Measurements from ENCODE around the gene MKRN3.

Gene MKRN3

DNA sequence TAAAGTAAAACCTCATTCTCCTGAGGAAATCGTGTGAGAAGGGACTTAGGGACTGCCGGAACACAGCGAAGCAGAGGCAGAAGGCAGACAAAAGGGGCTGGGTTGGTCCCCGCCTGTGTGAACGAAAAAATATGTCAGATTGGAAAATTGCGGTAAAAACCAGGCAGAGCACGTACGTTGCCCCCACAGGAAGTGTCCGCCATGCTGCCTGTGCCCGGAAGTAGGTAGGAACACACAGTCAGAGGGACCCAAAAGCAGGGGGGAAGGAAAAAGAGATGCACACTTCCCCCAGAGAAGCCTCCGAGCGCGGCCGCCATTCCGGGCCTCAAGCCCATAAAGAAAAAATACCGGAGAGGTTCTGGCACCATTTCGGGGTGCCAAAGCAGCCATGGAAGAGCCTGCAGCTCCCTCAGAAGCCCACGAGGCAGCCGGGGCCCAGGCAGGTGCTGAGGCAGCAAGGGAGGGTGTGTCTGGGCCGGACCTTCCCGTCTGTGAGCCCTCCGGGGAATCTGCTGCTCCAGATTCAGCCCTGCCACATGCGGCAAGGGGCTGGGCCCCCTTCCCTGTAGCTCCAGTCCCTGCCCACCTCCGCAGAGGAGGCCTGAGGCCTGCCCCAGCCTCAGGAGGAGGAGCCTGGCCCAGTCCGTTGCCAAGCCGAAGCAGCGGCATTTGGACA, at the start of gene MKRN3:
TSS of gene MKRN3 (plus strand) at position 280 of the 676 bp plus-strand sequence. CDS start at position 389, 109 bp downstream.
- DNase-seq = no peak

- DNase-seq = no peak
Observed at GRCh38 chr15:23516866-23517265, 48.6 kb upstream of the MKRN3 start.

- DNase-seq = no peak
Observed at GRCh38 chr15:23518104-23518503, 47.4 kb upstream of the MKRN3 start.

DNA sequence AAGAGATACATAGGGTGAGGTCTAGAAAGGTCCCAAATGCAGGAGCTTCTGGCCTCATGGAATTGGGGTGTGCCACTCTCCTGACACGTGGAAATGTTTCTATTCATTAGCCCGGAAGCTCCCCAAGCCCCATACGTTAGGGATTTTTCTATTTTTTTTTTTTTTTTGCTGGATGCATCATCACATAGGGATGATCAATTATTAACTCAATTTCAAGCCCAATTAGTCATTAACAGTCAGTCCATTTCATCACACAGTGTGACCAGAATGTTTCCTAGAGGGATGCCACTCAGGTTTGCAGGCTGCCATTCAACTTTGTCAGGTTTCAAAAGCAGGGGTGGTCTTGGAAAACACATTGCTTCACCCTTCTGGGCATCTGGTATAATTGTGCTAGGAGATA, 40.7 kb upstream of the MKRN3 start:
- DNase-seq = no peak

DNA sequence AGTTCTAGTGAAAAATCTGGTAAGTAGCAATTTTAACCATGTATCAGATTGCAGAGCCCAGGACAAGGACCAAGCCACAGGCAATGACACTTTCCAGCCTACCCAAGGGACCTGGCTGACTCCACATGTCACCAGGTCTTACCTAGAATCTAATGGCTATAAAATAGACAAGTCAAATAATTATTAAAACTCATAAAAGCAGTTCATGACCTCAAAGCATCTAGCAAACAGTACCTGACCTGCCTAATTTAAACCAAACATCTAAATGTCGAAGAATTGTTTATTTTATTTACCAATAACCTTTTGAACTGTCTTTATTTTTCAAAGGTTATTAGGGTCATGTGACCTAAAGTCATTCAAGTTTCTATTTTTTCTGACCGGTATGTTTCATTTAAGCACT, 35.6 kb upstream of the MKRN3 start:
- DNase-seq = no peak

- DNase-seq = no peak
Observed at GRCh38 chr15:23532024-23532423, 33.5 kb upstream of the MKRN3 start.

GRCh38 chr15:23536659-23537058, 28.8 kb upstream of the MKRN3 start:
- DNase-seq = no peak

DNA sequence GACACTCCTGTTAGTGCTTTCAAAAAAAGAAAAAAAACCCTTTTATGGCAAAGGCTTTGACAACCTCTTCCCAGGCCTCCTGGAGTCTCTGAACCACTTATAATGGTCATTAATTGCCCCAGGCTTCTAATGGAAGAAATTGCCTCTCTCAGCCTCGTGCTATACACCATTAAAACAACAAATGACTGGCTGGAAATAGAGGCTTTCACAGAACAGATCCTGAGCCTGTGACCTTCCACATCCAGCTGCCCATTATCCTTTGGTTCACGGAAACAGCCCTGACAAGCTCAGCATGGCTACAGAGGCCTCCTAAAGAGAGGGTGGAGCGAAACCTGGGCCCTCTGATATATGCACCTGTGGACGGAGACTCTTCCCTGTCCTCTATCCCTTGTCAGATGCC, 26.8 kb upstream of the MKRN3 start:
- no peak for DNase-seq

DNA sequence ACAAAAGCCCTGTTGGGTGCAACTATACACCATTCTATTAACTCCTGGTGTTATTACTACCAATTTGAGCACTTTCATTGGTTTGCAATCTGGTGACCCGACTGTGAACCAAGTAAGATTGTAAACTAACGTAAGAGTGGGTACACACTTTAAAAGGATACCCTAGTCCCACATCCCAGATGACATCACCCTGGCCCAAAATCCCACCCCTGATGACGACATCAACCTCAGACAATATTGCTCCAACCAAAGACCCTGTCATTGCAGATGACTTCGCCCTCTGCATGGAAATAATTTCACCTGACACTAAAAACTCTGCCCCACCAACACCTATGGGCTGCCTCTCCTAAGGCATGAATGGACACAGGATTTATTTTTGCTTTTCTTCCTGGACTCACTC, 25.6 kb upstream of the MKRN3 start:
- DNase-seq = no peak

DNA sequence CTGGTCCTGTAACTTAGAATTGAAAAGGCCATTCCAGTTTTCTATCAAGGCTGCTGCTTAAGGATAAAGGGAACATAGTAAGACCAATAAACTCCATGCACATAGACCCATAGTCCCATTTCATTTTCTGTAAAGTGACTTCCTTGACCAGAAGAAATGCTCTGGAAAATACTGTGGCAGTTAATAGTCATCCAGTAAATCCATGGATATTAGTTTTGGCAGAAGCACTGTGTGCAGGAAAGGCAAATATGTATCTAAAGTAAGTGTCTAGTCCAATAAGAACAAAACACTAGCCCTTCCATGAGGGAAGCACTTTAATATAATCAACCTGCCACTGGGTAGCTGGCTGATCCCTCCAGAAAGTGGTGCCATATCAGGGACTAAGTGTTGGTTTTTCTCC, 19.3 kb upstream of the MKRN3 start:
- no peak for DNase-seq

GRCh38 chr15:23548071-23548470, 17.4 kb upstream of the MKRN3 start:
- DNase-seq = no peak

GRCh38 chr15:23561914-23562313, 3.6 kb upstream of the MKRN3 start:
- DNase-seq = no peak

GRCh38 chr15:23564821-23565394, 566 bp upstream of the MKRN3 start:
- no peak for DNase-seq

DNA sequence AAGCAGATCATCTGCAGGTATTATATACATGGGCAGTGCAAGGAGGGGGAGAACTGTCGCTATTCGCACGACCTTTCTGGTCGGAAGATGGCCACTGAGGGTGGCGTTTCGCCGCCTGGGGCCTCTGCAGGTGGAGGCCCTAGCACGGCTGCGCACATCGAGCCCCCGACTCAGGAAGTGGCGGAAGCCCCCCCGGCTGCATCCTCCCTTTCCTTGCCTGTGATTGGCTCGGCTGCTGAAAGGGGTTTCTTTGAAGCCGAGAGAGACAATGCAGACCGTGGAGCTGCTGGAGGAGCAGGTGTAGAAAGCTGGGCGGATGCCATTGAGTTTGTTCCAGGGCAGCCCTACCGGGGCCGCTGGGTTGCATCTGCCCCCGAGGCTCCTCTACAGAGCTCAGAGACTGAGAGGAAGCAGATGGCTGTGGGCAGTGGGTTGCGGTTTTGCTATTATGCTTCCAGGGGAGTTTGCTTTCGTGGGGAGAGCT, 639 bp downstream of the MKRN3 start:
- no peak for DNase-seq

DNA sequence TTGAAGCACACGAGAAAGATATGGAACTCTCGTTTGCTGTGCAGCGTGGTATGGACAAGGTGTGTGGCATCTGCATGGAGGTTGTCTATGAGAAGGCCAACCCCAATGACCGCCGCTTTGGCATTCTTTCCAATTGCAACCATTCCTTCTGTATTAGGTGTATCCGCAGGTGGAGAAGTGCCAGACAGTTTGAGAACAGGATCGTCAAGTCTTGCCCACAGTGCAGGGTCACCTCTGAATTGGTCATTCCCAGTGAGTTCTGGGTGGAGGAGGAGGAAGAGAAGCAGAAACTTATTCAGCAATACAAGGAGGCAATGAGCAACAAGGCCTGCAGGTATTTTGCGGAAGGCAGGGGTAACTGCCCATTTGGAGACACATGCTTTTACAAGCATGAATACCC, 1.2 kb downstream of the MKRN3 start:
- no peak for DNase-seq

DNA sequence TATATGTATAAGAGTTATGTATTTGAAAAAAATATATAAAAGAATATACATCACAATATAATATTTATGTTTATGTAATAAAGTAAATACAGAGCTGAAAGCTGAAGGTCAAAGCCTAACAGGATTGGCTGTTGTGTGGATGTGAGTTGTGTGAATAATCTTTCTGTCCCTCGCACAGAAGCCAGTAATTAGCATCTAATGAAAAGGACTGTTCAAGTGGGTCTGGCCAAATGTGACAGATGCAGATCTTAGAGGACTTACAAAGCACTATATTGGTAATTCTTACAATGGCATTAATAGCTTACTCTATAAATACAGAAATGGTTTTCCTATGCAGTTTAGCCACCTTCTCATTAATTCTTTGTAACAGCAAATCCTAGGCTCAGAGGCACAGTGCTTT, 2.4 kb downstream of the MKRN3 start:
- DNase-seq = no peak

- DNase-seq = no peak
Observed at GRCh38 chr15:23569151-23569925, 3.9 kb downstream of the MKRN3 start.

GRCh38 chr15:23570486-23570885, 5.0 kb downstream of the MKRN3 start:
- no peak for DNase-seq

DNA sequence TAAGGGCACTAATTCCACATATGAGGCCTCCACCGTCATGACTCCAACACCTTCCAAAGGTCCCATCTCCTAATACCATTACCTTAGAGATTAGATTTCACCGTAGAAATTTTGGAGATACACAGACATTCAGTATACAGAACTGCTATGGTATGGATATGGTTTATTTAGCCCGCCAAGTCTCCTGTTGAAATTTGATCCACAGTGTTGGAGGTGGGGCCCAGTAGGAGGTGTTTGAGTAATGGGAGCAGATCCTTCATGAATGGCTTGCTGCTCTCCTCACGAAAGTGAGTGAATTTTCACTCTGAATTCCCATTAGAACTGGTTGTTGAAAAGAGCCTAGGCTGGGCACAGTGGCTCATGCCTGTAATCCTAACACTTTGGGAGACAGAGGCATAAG, 7.4 kb downstream of the MKRN3 start:
- DNase-seq = no peak

- no peak for DNase-seq
Observed at GRCh38 chr15:23574742-23575141, 9.3 kb downstream of the MKRN3 start.

GRCh38 chr15:23576061-23576460, 10.6 kb downstream of the MKRN3 start:
- no peak for DNase-seq

- no peak for DNase-seq
Observed at GRCh38 chr15:23578521-23579150, 13.2 kb downstream of the MKRN3 start.

- no peak for DNase-seq
Observed at GRCh38 chr15:23588268-23588667, 22.8 kb downstream of the MKRN3 start.

DNA sequence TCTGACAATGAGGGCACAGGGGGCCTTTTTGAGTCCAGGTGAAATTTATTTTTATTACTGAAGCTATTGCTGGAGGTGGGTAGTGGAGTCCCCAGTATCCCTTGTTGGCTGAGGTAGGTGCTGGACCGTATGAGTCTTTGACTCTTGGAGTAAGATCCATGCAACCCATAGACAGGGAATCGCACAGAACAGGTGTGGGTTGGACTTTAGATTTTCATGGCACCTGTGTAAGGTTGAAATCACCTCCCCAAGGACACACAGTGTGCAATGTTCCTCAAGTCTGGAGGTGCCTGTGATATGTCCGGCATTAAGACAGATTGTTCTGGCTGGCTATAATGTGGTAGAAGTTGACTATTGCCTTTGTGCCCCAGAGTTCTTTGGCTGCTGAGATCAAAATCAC, 23.5 kb downstream of the MKRN3 start:
- no peak for DNase-seq

All from GF-D8 (cell line).